GM19397 (cell line): ENCODE data around the gene GNRH2.
"Not testable (repeated sequence)": the region's sequence is repeated elsewhere in the genome, so short reads cannot be mapped to it uniquely, and the experiment has no call there.

Source experiments
- ATAC-seq: cut with Tn5 transposase; IDR thresholded peaks from one replicate; pipeline ENCODE4 v1.9.1; 2021; ENCODE audit warnings: mild to moderate bottlenecking, moderate library complexity; ENCODE audit not compliant: unreplicated experiment

GNRH2 gene

DNA sequence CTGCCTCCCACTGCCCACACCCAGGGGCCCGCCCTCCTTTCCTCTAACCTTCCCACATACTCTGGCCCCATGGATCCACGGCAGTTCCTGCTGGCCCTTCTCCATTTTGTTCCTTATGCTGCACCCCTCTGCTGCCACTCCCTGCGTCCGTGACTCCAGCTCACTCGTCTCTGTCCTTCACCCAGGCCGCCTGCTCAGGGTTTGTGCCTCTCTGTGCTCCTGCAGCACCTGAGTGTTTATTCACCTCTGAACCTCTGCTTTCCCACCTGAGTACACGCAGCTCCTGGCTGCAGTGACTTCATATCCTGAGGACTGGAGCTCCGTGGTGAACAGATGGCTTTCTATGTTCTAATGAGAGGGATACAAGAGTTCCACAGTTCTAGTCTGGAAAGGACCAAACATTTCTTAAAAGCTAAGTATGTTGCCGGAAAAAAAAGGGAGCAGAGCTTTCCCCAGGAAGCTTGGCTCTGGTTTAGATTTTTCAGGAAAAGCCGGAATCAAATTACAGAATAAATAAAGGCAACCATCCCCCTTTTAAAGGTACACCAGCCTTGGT is 1.5 kb upstream of the GNRH2 start:
- no peak for ATAC-seq

DNA sequence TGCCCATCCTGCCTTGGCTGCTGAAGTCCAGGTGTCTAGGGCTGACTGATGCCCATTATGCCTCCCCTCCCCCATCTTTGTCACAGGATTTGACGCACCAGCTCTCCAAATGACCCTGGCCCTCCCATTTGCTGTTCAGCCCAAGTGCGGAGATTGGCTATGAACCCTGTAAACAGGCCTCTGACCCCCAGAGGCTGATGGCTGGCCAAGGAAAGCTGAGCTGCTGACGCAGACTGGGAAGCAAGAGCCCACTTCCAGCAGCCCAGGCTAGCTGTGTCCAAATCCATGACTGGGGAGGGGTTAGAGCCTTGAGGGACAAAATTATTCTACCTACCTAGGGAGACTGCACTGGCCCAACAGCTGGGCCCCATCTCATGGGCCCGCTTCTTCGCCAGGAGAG is 797 bp upstream of the GNRH2 start:
- ATAC-seq: no peak

DNA sequence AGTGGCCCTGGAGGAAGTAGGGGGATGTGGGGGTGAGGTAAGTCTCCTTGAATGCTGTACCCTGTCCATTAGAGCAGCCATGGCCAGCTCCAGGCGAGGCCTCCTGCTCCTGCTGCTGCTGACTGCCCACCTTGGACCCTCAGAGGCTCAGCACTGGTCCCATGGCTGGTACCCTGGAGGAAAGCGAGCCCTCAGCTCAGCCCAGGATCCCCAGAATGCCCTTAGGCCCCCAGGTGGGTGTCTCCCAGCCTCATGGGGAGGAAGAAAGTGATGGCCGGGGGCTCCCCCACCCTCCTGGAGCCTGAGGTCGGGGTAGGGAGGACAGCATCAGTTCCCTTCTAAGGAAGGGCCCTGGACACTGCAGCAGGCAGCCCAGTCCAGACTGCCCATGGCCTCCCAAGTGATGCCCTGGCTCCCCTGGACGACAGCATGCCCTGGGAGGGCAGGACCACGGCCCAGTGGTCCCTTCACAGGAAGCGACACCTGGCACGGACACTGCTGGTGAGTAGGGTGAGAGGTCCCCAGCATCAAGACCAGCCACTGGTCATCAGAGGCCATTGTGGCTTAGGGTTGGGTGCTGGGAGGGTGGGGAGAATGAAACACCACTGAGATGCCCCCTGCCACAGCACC is 1.0 kb downstream of the GNRH2 start:
- ATAC-seq: no peak

DNA sequence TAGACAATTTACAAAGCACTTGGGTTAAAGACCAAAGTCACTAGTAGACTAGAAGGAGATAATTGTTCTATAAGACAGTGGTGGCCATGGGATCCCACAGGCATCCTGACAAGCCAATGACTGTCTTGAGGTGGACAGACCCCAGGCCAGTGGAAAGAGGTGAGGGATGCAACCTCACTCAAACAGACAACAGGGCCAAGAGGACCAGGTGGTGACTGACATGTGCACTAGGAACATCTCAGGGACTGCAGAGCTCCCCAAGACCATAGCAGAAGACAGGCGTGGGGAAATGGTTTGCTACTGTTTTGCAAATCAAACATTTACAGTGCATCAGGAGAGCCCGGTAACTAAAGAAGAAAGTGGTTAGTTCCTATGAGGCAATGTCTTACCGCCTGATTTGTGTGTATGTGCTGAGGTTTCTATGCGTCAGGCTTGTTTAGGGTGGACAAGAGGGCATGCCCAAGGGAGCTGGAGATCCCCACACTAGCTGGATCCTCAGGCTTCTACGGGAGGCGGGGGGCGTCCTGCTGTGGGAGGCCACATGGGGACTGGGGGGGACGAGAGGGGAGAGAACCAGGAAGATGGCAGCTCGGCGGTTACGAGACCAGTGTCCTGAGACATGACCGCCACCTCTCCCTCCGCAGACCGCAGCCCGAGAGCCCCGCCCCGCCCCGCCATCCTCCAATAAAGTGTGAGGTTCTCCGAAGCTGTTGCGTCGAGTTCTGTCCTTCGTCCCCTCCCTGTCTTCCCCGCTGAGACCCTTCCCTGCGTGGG is 1.8 kb downstream of the GNRH2 start:
- peak; percentile 41 for ATAC-seq

DNA sequence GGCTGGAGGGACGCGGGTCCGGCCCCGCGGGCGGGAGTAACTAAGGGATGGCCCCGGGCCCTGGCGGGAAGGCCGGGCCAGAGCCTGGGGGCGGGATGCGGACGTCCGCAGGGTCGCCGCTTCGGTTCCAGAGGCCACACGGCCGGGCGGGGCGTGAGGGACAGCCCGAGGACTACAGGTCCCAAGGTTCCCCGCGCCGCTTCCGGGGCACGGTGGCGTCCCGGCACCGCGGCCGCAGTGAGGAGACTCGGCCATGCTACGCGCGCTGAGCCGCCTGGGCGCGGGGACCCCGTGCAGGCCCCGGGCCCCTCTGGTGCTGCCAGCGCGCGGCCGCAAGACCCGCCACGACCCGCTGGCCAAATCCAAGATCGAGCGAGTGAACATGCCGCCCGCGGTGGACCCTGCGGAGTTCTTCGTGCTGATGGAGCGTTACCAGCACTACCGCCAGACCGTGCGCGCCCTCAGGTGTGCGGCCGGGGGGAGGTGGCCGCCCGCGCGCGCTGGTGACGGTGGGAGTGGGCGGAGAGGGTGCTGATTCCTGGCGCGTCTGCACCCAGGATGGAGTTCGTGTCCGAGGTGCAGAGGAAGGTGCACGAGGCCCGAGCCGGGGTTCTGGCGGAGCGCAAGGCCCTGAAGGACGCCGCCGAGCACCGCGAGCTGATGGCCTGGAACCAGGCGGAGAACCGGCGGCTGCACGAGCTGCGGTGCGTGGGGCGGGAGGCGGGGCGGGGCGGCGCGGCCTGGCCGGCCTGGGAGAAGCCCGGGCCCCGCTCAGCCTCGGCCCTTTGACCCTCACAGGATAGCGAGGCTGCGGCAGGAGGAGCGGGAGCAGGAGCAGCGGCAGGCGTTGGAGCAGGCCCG is 2.6 kb downstream of the GNRH2 start, which contains the start of gene MRPS26:
MRPS26 (plus strand) TSS at position 237 of the 861 bp plus-strand sequence; CDS start at position 254, 17 bp downstream.
- ATAC-seq: peak; percentile 91

DNA sequence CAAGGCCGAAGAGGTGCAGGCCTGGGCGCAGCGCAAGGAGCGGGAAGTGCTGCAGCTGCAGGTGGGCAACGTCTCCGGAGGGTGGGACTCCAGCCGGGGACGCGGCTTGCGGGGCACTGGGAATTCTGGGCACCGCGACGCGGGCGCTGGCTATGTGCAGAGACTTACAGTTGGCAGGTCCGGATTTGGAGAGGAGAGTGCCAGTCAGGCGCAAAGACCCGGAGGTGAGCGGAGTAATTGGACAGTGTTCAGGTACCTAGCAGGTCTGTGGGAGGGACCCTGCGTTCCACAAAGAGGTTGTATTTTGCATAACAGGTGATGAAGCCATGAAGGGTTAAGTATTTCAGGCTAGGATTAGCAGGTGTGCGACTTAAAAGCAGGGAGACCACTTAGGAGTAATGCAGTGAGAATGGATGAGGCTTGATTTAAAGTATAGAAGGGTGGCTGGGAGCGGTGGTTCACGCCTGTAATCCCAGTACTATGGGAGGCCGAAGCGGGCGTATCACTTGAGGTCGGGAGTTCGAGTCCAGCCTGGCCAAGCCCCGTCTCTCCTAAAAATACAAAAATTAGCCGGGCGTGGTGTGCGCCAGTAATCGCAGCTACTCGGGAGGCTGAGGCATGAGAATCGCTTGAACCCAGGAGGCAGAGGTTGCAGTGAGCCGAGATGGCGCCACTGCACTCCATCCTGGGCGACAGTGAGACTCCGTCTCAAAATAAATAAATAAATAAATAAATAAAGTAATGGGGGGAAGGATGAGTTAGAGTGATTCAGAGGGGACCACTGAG is 3.4 kb downstream of the GNRH2 start:
- ATAC-seq: no peak

DNA sequence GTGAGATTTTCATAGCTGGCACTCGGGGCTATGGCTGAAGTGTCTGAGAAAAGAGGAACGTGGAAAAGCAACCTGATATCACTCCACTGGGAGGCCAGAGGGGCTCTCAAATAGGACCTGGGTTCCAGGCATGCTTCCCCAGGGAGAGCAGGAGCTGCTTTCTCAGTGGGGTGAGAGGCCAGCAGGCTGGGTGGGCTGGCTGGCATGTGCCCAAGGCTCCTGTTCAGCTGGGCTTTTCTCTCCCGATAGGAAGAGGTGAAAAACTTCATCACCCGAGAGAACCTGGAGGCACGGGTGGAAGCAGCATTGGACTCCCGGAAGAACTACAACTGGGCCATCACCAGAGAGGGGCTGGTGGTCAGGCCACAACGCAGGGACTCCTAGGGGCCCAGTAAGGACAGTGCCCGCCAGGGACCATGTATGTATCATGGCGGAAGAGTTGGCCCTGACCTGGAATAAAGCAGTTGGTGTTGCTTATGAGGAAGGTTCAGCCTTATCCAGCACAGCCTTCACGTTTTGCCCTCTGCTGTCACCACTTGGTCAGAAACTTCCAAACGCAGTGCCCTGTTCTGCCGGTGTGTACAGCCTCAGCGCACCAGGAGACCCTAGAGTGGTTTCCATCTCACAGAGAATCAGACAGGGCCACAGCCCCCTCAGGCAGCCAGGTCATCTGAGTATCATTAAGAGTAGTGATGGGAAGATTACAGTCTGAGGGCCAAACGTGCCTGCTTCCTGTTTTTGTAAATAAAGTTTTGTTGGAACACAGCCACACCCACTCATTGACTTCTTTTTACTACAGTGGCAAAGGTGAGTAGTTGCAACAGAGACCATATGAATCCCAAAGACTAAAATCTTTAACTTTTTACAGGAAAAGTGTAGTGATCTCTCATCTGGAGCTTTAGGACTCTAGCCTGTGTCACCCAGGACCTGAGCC is 4.3 kb downstream of the GNRH2 start:
- no peak for ATAC-seq

DNA sequence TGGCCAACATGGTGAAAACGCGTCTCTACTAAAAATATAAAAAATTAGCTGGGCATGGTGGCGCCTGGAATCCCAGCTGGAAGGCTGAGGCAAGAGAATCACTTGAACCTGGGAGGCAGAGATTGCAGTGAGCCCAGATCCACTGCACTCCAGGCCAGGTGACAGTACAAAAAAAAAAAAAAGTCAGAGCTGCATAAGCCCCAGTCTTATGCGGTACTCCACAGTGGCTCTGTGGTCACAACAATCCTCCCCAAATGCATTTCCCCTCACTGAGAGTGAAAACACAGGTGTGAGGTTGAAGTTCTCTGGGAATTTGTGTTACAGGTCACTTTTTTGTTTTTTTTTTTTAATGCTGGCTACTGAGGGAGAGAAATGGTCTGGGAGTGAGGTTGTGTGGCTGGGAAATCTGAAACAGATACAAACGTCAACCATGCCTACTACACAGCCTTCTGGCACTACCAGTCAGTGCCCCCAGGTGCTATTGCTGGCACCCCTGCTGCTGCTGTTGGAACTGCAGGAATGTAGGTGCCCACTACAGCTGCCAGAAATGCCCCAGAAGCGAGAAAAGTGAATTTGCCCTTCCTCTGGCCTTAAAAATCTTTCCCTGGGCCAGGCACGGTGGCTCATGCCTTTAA is 8.1 kb downstream of the GNRH2 start:
- ATAC-seq: no peak

DNA sequence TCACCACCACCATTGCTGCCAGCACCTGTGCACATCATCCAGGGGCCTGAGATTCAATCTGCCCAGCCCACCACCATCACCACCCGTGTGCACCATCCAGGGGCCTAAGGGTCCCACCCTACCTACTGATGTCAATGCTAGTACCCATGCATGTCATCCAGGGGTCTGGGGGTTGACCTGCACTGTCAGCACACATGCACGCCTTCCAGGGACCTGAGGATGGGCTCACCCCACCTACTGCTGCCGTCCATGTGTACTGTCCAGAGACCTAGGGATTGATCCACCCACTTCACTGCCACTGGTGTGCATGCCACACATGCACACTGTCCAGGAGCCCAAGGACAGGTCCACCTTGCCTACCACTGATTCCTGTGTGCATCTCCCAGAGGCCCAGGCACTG is 16.1 kb downstream of the GNRH2 start:
- ATAC-seq: no peak

DNA sequence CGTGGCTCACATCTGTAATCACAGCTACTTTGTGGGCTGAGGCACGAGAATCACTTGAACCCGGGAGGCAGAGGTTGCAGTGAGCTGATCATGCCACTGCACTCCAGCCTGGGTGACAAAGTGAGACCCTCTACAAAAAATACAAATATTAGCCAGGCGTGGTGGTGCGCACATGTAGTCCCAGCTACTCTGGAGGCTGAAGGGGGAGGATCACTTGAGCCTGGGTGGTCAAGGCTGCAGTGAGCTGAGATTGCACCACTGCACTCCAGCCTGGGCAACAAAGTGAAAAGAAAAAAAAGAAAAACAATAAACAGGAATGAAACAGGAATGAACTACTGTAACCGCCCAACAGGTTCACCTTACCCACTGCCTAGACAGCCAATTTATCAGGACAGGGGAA is 20.7 kb downstream of the GNRH2 start:
- not testable (repeated sequence) for ATAC-seq

DNA sequence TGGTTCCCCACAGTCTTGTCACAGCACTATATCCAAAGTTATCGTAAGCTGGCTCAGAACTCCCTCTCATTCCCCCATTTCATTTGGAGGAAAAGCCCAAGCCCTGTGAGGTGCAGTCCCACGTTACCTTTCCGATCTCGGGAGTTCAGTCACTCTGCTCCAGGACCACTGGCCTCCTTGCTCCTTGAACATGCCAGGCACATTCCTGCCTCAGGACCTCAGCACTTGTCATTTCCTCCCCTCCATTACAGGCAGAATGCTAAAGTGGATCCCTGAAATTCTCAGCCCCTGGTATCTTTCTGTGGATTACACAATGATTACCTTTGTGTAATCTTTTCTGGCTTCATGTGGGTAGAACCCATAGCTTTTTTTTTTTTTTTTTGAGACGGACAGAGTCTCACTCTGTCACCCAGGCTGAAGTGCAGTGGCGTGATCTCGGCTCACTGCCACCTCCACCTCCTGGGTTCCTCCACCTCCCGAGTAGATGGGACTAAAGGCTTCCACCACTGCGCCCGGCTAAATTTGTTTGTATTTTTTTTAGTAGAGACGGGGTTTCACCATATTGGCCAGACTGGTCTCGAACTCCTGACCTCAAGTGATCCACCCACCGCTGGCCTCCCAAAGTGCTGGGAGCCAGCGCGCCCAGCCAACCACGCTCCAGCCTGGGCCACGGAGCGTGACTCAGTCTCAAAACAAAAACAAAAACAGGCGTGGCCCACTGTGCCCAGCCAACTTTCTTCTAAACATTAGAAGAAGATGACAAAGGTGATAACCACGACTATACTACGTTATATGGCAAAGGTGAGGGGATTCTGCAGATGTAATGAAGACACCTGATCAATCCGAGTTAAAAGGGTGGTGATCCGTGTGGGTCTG is 24.0 kb downstream of the GNRH2 start:
- no peak for ATAC-seq

DNA sequence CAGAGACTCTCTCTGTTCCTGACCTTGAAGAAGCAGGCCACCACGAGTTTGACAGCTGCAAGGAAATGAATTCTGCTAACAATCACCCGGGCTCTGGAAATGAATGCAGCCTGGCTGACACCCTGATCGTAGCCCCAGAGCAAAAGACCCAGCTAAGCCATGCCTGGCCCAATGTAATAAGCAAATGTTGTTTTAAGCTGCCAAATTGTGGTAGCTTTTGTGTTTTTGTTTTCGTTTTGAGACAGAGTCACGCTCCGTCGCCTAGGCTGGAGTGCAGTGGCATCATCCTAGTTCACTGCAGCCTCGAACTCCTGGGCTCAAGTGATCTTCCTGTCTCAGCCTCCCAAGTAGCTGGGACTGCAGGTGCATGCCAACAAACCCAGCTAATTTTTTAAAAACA is 24.7 kb downstream of the GNRH2 start:
- ATAC-seq: no peak

DNA sequence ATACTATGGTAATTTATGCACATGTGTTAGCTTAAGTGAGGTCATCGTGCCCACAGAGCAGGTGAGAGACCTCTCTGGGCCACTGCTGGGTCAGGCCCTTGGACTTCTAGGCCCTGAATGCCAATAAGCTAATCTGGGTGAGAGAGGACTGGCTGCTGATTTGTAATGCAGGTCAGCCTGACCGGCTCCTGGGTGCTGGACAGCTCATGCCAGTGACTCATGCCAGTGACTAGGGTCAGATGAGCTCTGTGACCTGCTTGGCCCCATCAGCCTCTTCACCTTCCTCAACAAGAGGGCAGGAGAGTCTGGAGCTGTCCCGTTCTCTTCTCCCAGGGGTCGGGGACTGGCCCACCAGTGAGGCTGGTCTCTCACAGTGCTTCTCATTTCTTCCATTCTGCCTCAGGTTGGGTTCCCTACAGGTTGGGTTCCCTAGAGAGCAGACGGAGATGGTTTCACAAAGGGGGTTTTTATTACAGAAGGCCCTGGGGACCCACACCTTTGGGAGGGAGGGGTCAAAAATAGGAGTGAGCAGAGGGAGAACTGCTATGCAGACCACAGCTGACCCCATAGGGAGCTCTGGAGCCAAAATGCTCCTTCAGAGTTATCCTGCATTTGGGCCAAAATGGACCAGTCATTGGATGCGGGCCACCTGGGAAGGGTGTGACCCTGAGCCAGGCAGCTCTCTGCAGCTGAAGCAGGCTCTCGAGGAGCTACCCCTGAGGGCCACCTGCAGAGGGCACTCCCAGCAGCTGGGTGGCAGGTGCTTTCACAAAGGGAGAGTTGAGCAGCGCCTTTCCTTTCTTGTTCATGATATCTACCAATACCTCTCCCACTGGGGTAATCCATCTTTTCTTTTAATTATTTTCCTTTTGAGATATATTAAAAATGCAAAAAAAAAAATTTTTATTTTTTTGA is 25.8 kb downstream of the GNRH2 start:
- no peak for ATAC-seq

DNA sequence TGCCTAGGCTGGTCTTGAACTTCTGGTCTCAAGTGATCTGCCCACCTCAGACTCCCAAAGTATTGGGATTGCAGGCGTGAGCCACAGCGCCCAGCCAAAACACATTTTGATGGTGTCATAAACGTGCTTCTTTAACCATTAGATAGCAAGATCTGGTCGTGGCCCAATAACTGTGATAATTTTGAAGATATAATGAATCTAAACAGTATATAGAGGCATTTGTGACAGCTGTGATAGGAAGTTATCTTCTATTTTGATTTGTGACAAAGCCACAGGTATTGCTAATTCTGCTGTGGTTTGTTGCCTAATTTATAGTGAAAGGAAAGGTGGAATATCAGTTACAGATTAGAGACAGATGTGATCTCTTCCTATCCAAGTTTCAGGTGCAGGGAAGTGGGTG is 27.3 kb downstream of the GNRH2 start:
- no peak for ATAC-seq

DNA sequence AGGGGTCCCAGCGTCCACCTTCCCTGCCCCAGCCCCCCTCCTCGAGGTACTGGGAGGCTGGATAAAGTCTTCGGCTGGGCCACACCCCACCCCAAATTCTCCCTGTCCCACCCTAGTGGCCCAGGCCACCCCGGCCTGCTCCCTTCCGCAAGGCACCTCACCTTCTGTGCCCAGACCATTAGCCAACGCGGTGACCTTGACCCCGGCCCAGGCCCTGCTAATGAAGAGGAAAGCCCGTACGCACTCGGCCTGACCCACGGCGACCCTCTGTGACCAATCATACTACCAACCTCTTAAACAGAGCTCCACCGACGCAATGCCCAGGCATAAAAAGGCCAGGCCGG is 27.8 kb downstream of the GNRH2 start:
- no peak for ATAC-seq

DNA sequence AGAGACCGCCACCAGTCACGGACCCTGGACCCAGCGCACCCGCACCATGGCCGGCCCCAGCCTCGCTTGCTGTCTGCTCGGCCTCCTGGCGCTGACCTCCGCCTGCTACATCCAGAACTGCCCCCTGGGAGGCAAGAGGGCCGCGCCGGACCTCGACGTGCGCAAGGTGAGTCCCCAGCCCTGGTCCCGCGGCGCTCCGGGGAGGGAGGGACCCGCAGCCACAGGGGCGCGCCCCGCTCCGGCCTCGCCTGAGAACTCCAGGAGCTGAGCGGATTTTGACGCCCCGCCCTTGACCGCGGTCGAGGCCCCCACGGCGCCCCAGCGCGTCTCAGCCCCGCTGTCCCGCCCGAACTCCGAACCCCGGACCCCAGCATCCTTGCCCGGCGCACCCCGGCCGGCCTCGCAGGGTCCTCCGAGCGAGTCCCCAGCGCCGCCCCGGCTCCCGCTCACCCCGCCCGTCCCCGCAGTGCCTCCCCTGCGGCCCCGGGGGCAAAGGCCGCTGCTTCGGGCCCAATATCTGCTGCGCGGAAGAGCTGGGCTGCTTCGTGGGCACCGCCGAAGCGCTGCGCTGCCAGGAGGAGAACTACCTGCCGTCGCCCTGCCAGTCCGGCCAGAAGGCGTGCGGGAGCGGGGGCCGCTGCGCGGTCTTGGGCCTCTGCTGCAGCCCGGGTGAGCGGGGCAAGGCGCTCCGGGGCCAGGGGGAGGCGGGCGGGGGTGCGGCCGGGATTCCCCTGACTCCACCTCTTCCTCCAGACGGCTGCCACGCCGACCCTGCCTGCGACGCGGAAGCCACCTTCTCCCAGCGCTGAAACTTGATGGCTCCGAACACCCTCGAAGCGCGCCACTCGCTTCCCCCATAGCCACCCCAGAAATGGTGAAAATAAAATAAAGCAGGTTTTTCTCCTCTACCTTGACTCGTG is 28.4 kb downstream of the GNRH2 start, which contains the start of gene OXT:
OXT (plus strand) TSS at position 11 of the 920 bp plus-strand sequence; CDS start at position 47, 36 bp downstream.
- no peak for ATAC-seq
